PC-3 (cell line): ENCODE data around the gene RPL36.

Source experiments
- CTCF ChIP-seq: fragments of 300-600 bp; sonication (generic); conservative IDR thresholded peaks from 2 replicates; pipeline ENCODE4 v1.5.1; 2017; ENCODE audit warnings: antibody characterized with exemption, low read depth, mild to moderate bottlenecking, low read length
- EZH2 ChIP-seq: fragments of 300-600 bp; sonication (generic); IDR thresholded peaks from one replicate; pipeline ENCODE4 v1.6.1; 2017; ENCODE audit warnings: antibody characterized with exemption, mild to moderate bottlenecking, low read length; ENCODE audit not compliant: unreplicated experiment

DNA sequence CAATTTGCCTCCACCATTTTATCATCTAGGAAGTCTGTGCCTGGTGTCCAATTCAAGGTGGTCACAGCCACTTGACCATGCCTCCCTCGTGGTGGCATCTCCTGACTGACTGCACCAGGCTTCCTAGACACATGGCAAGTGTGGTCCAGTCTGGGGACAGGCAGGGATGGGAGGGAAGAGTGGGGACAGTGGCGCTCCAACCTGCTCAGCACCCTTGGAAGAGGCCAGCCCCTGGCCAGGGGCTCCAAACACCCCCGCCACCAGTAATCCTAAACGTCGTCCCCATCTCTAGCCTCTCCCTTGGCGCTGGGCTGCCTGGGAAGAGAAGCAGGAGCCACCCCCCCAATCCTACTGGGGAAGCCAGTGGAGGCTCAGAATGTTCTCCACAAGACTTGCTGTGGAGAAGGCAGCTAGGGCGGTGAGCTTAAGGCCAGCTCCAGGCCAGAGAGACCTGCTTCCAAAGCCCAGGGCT lies 2.7 kb downstream of the RPL36 start:
- TF ChIP-seq CTCF, result no peak
- no peak for TF ChIP-seq EZH2
